Right renal cortex interstitium (tissue), 3 donors: ENCODE data around the gene TMEM101. TPM values are rescaled to one million over a fixed set of nuclear protein-coding genes. Genes with fewer than 3 reads are reported as not detected.
"Not testable (repeated sequence)": the region's sequence is repeated elsewhere in the genome, so short reads cannot be mapped to it uniquely, and the experiment has no call there.

ENCODE experiments used
- DNase-seq, 3 donors: peaks; one replicate each; pipeline ENCODE4 v3.0.0-alpha.2; 2013; ENCODE audit warnings: low read depth in 3 of 3, low spot score in 2 of 3
- polyA plus RNA-seq, 3 donors: library from polyadenylated mRNA; unstranded; fragments of 120-200 nt; gene quantifications; one replicate each; pipeline ENCODE4 v1.2.1, GENCODE V29; 2013; ENCODE audit not compliant: insufficient read length in 3 of 3

TMEM101 gene
- polyA plus RNA-seq, 3 donors, result 38.7 to 40.4 (median 40.0) TPM

GRCh38 chr17:44024853-44025252, 10.1 kb upstream of the TMEM101 start:
- no peak for DNase-seq

DNA sequence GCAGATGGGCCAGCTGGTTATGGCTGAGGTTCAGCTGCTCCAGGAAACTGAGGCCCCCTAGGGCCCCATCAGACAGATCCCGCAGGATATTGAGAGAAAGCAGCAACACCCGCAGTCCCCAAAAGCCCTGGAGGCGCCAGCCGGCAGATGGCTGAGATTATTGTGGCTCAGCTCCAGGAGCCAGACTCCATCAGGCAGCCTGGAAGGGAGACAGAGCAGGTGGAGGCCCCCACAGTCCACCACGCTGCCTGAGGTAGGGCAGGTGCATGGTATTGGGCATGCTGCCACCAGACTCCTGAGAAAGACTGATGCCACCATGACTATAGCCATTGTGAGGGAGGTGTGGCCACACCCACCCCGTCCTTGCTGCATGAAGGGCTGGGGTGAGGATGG, 9.5 kb upstream of the TMEM101 start:
- DNase-seq, result no peak

DNA sequence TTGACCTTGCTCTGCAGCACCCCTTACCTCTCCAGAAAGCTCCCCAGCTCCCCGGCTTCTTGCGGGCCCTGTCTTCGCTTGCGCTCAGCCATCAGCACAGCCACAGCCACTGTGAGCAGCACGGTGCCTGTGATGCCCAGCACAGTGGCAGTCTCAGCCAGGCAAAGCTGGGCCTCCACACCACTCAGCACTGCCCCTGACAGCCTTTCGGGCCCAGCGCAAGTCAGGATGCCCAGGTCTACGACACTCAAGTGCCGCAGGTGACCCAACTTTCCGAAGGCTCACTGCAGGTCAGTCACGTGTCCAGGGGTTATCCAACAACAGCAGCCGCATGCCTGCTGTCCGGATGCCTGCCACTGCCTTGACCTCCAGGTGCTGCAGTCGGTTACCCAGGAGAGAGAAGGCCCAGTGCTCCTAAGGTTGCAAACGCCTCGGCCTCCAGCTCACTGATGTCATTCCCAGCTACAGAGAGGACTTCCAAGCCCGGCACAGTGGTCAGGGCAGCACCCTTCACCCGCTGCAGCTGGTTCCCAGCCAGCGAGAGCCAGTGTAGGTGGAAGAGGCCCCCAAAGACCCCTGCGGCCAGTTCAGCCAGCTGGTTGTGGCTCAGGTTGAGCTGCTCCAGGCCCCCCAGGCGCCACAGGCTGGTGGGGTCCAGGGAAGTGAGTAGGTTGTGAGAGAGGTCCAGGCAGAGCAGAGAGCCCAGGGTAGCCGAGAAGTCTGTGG, 8.9 kb upstream of the TMEM101 start:
- no peak for DNase-seq

DNA sequence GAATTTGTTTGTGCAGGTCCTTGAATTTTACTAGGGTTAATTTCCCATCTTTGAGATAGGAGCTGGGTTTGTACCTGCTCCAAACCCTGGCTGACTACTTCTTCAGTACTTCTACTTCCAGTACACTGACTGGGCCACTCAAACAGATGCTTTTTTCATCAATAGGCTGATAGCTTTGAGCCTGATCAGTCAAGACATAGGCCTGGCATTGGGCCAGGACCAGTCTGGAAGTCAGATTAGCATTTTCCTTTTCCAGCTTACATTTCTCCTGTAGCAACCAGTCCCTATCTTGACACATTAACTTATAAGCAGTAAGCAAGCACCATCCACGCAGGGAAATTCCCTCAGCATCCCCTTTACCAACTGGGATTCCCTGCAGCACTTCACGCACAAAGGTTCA, 7.5 kb upstream of the TMEM101 start:
- no peak for DNase-seq

DNA sequence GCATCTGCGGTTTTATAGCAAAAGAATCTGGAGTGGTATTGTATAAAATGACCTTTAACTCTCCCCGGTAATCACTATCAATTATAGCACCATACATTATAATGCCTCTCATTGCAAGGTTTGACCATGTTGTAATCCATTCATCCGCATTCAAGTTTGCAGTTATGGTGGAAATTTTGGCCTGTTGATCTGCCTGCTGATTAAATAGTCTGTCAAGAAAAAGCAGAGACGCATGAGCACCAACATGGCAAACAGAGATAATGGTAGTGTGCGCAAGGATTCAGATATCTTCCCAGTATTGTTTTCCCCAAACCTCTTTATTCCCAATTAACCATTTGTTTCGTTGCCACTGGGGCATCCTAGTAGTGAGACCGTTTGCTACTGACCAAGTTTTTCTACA, 6.5 kb upstream of the TMEM101 start:
- not testable (repeated sequence) for DNase-seq

DNA sequence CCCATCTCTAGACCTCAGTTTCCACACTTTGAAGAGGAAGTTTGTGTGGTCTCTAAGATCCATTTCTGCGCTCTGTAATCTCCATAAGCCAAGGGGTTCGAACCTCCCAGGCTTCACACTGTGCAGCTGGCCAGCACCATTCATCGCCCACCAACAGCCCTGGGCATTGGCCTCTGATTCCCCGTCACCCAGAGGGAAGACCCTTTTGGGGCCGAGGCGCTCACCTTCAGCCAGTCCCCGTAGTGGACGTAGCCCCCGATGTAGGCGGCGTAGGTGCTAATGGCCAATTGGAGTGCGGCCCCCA, 678 bp downstream of the TMEM101 start:
- DNase-seq, result no peak

- DNase-seq, result no peak
Measured at GRCh38 chr17:44012874-44013273, 1.9 kb downstream of the TMEM101 start.

GRCh38 chr17:44012391-44012790, 2.4 kb downstream of the TMEM101 start:
- DNase-seq, result no peak

- DNase-seq, result no peak
Measured at GRCh38 chr17:44011876-44012275, 2.9 kb downstream of the TMEM101 start.

- no peak for DNase-seq
Measured at GRCh38 chr17:44010966-44011647, 3.7 kb downstream of the TMEM101 start.

- no peak for DNase-seq
Measured at GRCh38 chr17:44008205-44008909, 6.4 kb downstream of the TMEM101 start.

DNA sequence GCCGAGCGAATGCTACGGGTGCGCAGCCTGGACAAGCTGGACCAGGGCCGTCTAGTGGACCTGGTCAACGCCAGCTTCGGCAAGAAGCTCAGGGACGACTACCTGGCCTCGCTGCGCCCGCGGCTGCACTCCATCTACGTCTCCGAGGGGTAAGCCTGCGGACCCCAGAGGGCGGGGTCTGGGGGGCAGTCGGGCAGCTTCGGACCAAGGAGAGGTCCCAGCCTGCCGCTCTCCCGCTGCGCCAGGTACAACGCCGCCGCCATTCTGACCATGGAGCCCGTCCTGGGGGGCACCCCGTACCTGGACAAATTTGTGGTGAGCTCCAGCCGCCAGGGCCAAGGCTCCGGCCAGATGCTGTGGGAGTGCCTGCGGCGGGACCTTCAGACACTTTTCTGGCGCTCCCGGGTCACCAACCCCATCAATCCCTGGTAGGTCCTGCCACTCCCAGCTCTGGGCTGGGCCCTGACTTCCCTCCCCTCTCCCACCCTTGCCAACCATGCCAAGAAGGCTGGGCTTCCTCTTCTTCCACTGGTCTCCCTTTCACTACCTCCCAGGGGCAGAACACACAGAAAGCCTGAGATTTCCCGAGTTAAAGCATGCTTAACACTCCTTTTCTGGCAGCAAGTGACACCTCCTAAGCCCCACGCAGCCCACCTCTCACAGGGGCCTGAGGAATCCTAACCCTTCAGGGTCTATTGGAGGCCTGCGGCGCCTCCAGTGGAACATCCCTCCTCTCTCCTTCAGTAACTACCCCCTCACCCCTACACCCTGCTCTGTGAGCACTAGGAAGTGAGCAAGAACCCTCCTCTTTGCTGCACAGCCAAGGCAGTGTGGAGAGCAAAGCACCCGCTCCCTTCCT, 7.2 kb downstream of the TMEM101 start:
- no peak for DNase-seq

- peak; percentile 90 to 92 (median 92) for DNase-seq
Measured at GRCh38 chr17:44006598-44007345, 8.0 kb downstream of the TMEM101 start.

DNA sequence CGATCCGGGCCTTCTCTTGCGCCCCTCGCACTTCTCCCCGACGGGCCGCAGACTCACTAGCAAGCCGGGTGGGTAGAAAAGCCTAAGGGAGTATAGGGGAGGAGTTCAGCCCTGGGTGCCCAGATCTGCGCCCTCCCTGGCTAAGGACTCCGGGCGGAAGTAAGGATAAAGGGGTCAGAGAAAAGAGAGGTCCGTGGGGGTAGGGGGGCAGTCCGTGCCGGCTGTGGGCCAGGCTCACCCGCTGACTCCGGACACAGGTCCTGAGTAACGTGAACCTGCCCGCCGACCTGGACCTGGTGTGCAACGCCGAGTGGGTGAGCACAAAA, 8.5 kb downstream of the TMEM101 start:
- DNase-seq, result no peak

DNA sequence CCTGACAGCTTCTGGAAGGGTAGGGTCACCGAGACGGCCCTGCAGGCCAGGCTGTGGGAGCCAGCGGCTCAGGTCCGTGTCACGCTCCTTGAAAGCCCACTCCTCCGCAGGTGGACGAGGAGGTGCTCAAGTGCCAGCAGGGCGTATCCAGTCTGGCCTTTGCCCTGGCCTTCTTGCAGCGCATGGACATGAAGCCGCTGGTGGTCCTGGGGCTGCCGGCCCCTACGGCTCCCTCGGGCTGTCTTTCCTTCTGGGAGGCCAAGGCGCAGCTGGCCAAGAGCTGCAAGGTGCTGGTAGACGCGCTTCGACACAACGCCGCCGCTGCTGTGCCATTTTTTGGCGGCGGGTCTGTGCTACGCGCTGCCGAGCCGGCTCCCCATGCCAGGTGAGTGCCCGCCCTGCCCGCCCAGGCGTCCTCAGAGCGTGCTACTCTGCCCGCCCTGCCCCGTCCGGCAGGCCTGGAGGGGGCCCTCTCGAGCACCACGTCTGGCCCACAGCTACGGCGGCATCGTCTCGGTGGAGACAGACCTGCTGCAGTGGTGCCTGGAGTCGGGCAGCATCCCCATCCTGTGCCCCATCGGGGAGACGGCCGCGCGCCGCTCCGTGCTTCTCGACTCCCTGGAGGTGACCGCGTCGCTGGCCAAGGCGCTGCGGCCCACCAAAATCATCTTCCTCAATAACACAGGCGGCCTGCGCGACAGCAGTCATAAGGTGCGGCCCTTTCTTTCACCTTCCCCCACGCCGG, 9.1 kb downstream of the TMEM101 start:
- no peak for DNase-seq

DNA sequence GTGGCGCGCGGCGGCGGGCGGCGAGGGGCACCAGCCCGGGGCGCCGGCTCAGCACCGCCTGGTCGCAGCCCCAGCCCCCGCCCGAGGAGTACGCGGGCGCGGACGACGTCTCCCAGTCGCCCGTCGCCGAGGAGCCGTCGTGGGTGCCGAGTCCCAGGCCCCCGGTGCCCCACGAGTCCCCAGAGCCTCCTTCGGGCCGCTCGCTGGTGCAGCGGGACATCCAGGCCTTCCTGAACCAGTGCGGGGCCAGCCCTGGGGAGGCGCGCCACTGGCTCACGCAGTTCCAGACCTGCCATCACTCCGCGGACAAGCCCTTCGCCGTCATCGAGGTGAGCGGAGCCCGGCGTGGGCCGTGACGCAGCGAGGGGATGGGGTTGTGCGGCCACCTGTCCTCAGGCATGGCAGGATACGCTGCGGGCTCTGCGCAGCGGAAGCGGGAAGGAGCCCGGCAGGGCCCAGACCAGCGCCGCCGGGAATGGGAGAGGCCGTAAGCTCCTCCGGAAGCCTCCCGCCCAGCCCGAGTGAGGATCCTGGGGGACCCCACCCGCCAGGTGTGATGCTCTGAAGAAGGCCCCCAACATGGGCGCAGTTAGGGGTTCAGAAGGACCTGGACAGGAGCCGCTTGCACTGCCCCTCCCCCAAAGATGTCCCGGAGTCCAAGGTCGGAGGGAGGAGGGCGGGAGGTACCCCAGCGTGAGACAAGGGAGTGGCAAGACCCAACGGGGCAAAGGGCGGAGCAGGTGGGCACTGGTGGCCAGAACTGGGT, 9.8 kb downstream of the TMEM101 start:
- DNase-seq, result no peak

- DNase-seq, result no peak
Measured at GRCh38 chr17:44004077-44004760, 10.5 kb downstream of the TMEM101 start, which contains the start of gene NAGS. NAGS (plus strand) TSS chr17:44004622; CDS start chr17:44004664, 42 bp downstream.

GRCh38 chr17:44002141-44002848, 12.5 kb downstream of the TMEM101 start:
- no peak for DNase-seq
